Renal cortex interstitium (tissue), 15 donors: ENCODE data around the gene ZNF853. TPM values are rescaled to one million over a fixed set of nuclear protein-coding genes. Genes with fewer than 3 reads are reported as not detected.
"Not testable (repeated sequence)": the region's sequence is repeated elsewhere in the genome, so short reads cannot be mapped to it uniquely, and the experiment has no call there.

ENCODE experiments used
- DNase-seq, 11 donors: peaks; one replicate each; pipeline ENCODE4 v3.0.0-alpha.2; 2013; ENCODE audit warnings: low read depth in 9 of 11, low spot score in 4 of 11; ENCODE audit errors: extremely low read depth in 1 of 11
- long read RNA-seq, 16 experiments: transcript quantifications; one replicate each; lab custom pipeline, GENCODE V29; 2026
- polyA plus RNA-seq, 3 donors: library from polyadenylated mRNA; unstranded; fragments of 120-200 nt; gene quantifications; one replicate each; pipeline ENCODE4 v1.2.1, GENCODE V29; 2013; ENCODE audit not compliant: insufficient read length in 3 of 3

The ZNF853 gene
- 10 to 100 TPM; 13.3 to 18.8 (median 14.5) TPM for polyA plus RNA-seq
- long read RNA-seq, donor 1, partial matches to known transcripts = 0 of 4 reads
- long read RNA-seq, donor 1, other reads (novel, unspliced or antisense) = 0 of 4 reads
- long read RNA-seq, donor 2, partial matches to known transcripts = 0 of 4 reads
- long read RNA-seq, donor 2, other reads (novel, unspliced or antisense) = 0 of 4 reads
- long read RNA-seq, donor 3, partial matches to known transcripts = 25 of 28 reads
- long read RNA-seq, donor 3, other reads (novel, unspliced or antisense) = 0 of 28 reads
- long read RNA-seq, donor 4, transcript ZNF853-201 (3 exons, 3,857 nt) = major isoform, 6 of 17 reads
- long read RNA-seq, donor 4, partial matches to known transcripts = 11 of 17 reads
- long read RNA-seq, donor 4, other reads (novel, unspliced or antisense) = 0 of 17 reads
- long read RNA-seq, donor 5 = 0 reads
- long read RNA-seq, donor 6, partial matches to known transcripts = 0 of 9 reads
- long read RNA-seq, donor 6, other reads (novel, unspliced or antisense) = 7 of 9 reads
- long read RNA-seq, donor 7, transcript ZNF853-201 (3 exons, 3,857 nt) = major isoform, 8 of 8 reads
- long read RNA-seq, donor 7, partial matches to known transcripts = 0 of 8 reads
- long read RNA-seq, donor 7, other reads (novel, unspliced or antisense) = 0 of 8 reads
- long read RNA-seq, donor 8 = 0 reads
- long read RNA-seq, donor 9, partial matches to known transcripts = 21 of 23 reads
- long read RNA-seq, donor 9, other reads (novel, unspliced or antisense) = 0 of 23 reads
- long read RNA-seq, donor 10, transcript ZNF853-201 (3 exons, 3,857 nt) = major isoform, 5 of 14 reads
- long read RNA-seq, donor 10, partial matches to known transcripts = 0 of 14 reads
- long read RNA-seq, donor 10, other reads (novel, unspliced or antisense) = 9 of 14 reads
- long read RNA-seq, donor 11, partial matches to known transcripts = 18 of 20 reads
- long read RNA-seq, donor 11, other reads (novel, unspliced or antisense) = 0 of 20 reads
- long read RNA-seq, donor 12, partial matches to known transcripts = 0 of 1 reads
- long read RNA-seq, donor 12, other reads (novel, unspliced or antisense) = 0 of 1 reads
- long read RNA-seq, donor 13 = 0 reads
- long read RNA-seq, donor 14, partial matches to known transcripts = 0 of 5 reads
- long read RNA-seq, donor 14, other reads (novel, unspliced or antisense) = 5 of 5 reads
- long read RNA-seq, donor 15, partial matches to known transcripts = 0 of 1 reads
- long read RNA-seq, donor 15, other reads (novel, unspliced or antisense) = 0 of 1 reads
- long read RNA-seq, donor 16, transcript ZNF853-201 (3 exons, 3,857 nt) = major isoform, 12 of 23 reads
- long read RNA-seq, donor 16, partial matches to known transcripts = 0 of 23 reads
- long read RNA-seq, donor 16, other reads (novel, unspliced or antisense) = 11 of 23 reads

- no peak for DNase-seq
Observed at GRCh38 chr7:6614953-6615722, at the start of gene ZNF853. TSS of gene ZNF853 (plus strand) at chr7:6615610. CDS start at chr7:6616175, 565 bp downstream.

GRCh38 chr7:6565655-6566054, 49.8 kb upstream of the ZNF853 start:
- no peak for DNase-seq

- no peak for DNase-seq
Observed at GRCh38 chr7:6567886-6568285, 47.5 kb upstream of the ZNF853 start.

- no peak for DNase-seq
Observed at GRCh38 chr7:6571160-6571779, 44.1 kb upstream of the ZNF853 start.

GRCh38 chr7:6575281-6576023, 40.0 kb upstream of the ZNF853 start:
- DNase-seq = no peak

- no peak for DNase-seq
Observed at GRCh38 chr7:6576024-6576866, 39.2 kb upstream of the ZNF853 start.

GRCh38 chr7:6576867-6577368, 38.5 kb upstream of the ZNF853 start:
- DNase-seq = not testable (repeated sequence)

- peak; percentile 72 to 88 (median 84) for DNase-seq
Observed at GRCh38 chr7:6577369-6578113, 37.9 kb upstream of the ZNF853 start, which contains the start of gene ZDHHC4. TSS of gene ZDHHC4 (plus strand) at chr7:6577454. CDS start at chr7:6580562, 3,108 bp downstream.

GRCh38 chr7:6578114-6579084, 37.0 kb upstream of the ZNF853 start:
- DNase-seq = no peak

- no peak for DNase-seq
Observed at GRCh38 chr7:6579446-6579845, 36.0 kb upstream of the ZNF853 start.

GRCh38 chr7:6585746-6586432, 29.5 kb upstream of the ZNF853 start:
- DNase-seq = not testable (repeated sequence)

GRCh38 chr7:6588566-6588965, 26.8 kb upstream of the ZNF853 start:
- DNase-seq = no peak

GRCh38 chr7:6589151-6589828, 26.1 kb upstream of the ZNF853 start:
- DNase-seq = no peak
